Esophagus muscularis mucosa (tissue), 4 donors: Measurements from ENCODE around the gene IL37. TPM values are rescaled to one million over a fixed set of nuclear protein-coding genes. Genes with fewer than 3 reads are reported as not detected.
"Not testable (repeated sequence)": the region's sequence is repeated elsewhere in the genome, so short reads cannot be mapped to it uniquely, and the experiment has no call there.

Experiments
- DNase-seq: peaks from one replicate; pipeline ENCODE4 v3.0.0-alpha.2; 2017; ENCODE audit errors: extremely low spot score
- H3K27ac ChIP-seq, 4 donors: fragments of 200-600 bp; sonication (generic); replicated peaks in 1 of 4; 1 replicate in 3 of 4; 2 replicates in 1 of 4; pipeline ENCODE4 v1.5.1; 2016 to 2019; ENCODE audit warnings: mild to moderate bottlenecking in 1 of 4
- H3K27me3 ChIP-seq, 4 donors: fragments of 200-600 bp; sonication (generic); one replicate each; pipeline versions ENCODE4 v1.5.1 to v1.6.0; 2016 to 2019
- H3K36me3 ChIP-seq, 4 donors: fragments of 200-600 bp; sonication (generic); one replicate each; pipeline ENCODE4 v1.5.1; 2016 to 2019
- H3K4me1 ChIP-seq, 4 donors: fragments of 200-600 bp; sonication (generic); one replicate each; pipeline ENCODE4 v1.5.1; 2016 to 2019
- H3K4me3 ChIP-seq, 4 donors: fragments of 200-600 bp; sonication (generic); 1 replicate in 2 of 4; 2 replicates in 2 of 4; pipeline ENCODE4 v1.5.1; 2016 to 2019; ENCODE audit warnings: mild to moderate bottlenecking in 4 of 4, moderate library complexity in 1 of 4
- H3K9me3 ChIP-seq, 4 donors: fragments of 200-600 bp; sonication (generic); 1 replicate in 3 of 4; 2 replicates in 1 of 4; pipeline ENCODE4 v1.5.1; 2016 to 2019
- CTCF ChIP-seq, 3 experiments: fragments of 200-600 bp in 2 of 3; fragments of 450-650 bp in 1 of 3; sonication (generic) in 2 of 3; IDR thresholded peaks; one replicate each; pipeline ENCODE4 v1.5.1; 2017 to 2019; ENCODE audit warnings: antibody characterized with exemption in 3 of 3, mild to moderate bottlenecking in 2 of 3, moderate library complexity in 1 of 3
- EP300 ChIP-seq: sonication (generic); formaldehyde crosslinking; IDR thresholded peaks from one replicate; pipeline ENCODE4 v1.6.1; 2017; ENCODE audit warnings: antibody characterized with exemption
- POLR2A ChIP-seq: fragments of 450-650 bp; IDR thresholded peaks from one replicate; pipeline ENCODE4 v1.6.1; 2017; ENCODE audit warnings: antibody characterized with exemption, moderate library complexity, mild to moderate bottlenecking, low read depth
- POLR2AphosphoS5 ChIP-seq, 2 donors: sonication (generic); formaldehyde crosslinking; IDR thresholded peaks; one replicate each; pipeline ENCODE4 v1.6.1; 2017; ENCODE audit warnings: antibody characterized with exemption in 2 of 2
- WGBS: methylation state at CpG from one replicate; pipeline ENCODE4 v1.1.5; 2018; 5-methylcytosine and 5-hydroxymethylcytosine counted together
- intact Hi-C: fragments of 100-400 bp; cut with DNase I; formaldehyde crosslinking; loops from one replicate; pipeline ENCODE4 v1.15.1; 2023
- total RNA-seq, 4 donors: library from RNA; depleted of rRNA; stranded (reverse); fragments of >200 nt; gene quantifications; one replicate each; pipeline versions ENCODE4 v1.1.0 to v1.2.1, GENCODE V29; 2016

IL37 gene
- total RNA-seq, 4 donors from 2014 or later, result not detected

- 70% methylated on average over 3 of the region's 3 CpGs for WGBS
- Histone ChIP-seq H3K27ac (no peak overlapping the region), H3K36me3 (no peaks in the 10 kb centered on the region), H3K27me3 (no peaks in the 10 kb centered on the region), H3K9me3 (no peaks in the 10 kb centered on the region), H3K4me3 (no peak overlapping the region), H3K4me1 (no peaks in the 10 kb centered on the region)
- intact Hi-C loops, result no loop called here
- no peak for DNase-seq
- TF ChIP-seq POLR2AphosphoS5 (IDR thresholded peaks at IDR 0.05) (no peak), CTCF (IDR thresholded peaks at IDR 0.05) (no peak)
Measured at GRCh38 chr2:112927745-112928144, 16.8 kb downstream of the IL37 start.

GRCh38 chr2:112933261-112933660 is 22.3 kb downstream of the IL37 start:
- Histone ChIP-seq H3K9me3 (no peaks in the 10 kb centered on the region), H3K4me1 (no peaks in the 10 kb centered on the region), H3K27me3 (no peaks in the 10 kb centered on the region), H3K27ac (no peak overlapping the region), H3K36me3 (no peaks in the 10 kb centered on the region), H3K4me3 (no peak overlapping the region)
- no peak for TF ChIP-seq EP300
- TF ChIP-seq POLR2A, result no peak
- no peak for TF ChIP-seq CTCF (IDR thresholded peaks at IDR 0.05)
- no peak for TF ChIP-seq POLR2AphosphoS5 (IDR thresholded peaks at IDR 0.05)
- intact Hi-C loops, result no loop called here
- DNase-seq, result no peak
- WGBS, result 96% methylated on average over 12 of the region's 12 CpGs

GRCh38 chr2:112934117-112934516 is 23.2 kb downstream of the IL37 start:
- H3K27ac ChIP-seq, H3K4me1 ChIP-seq, H3K36me3 ChIP-seq, intact Hi-C loops, H3K4me3 ChIP-seq, H3K9me3 ChIP-seq, DNase-seq, H3K27me3 ChIP-seq: not testable (repeated sequence)
- 63% methylated on average over 2 of the region's 2 CpGs for WGBS

- Histone ChIP-seq H3K36me3 (no peaks in the 10 kb centered on the region), H3K4me3 (no peak overlapping the region), H3K9me3 (no peaks in the 10 kb centered on the region), H3K27me3 (no peaks in the 10 kb centered on the region), H3K27ac (no peak overlapping the region), H3K4me1 (peaks cover 0 to 6% (median 5%) of the 10 kb centered on the region in 4 donors)
- intact Hi-C loops, result no loop called here
- WGBS, result 79% methylated on average over 2 of the region's 2 CpGs
- DNase-seq, result no peak
- TF ChIP-seq CTCF (IDR thresholded peaks at IDR 0.05) (no peak), POLR2AphosphoS5 (IDR thresholded peaks at IDR 0.05) (no peak), EP300 (no peak), POLR2A (no peak)
Measured at GRCh38 chr2:112936927-112937232, 25.9 kb downstream of the IL37 start.

- intact Hi-C loops, result no loop called here
- DNase-seq, result no peak
- TF ChIP-seq POLR2A (no peak), EP300 (no peak), POLR2AphosphoS5 (IDR thresholded peaks at IDR 0.05) (no peak), CTCF (IDR thresholded peaks at IDR 0.05) (no peak)
- Histone ChIP-seq H3K27me3 (no peaks in the 10 kb centered on the region), H3K36me3 (no peaks in the 10 kb centered on the region), H3K4me1 (peaks cover 0 to 7% (median 5%) of the 10 kb centered on the region in 4 donors), H3K4me3 (no peak overlapping the region), H3K27ac (no peak overlapping the region), H3K9me3 (no peaks in the 10 kb centered on the region)
- WGBS, result 84% methylated on average over 5 of the region's 5 CpGs
Measured at GRCh38 chr2:112938904-112939303, 27.9 kb downstream of the IL37 start.
